ENCODE results near the gene SUSD1. TPM values are rescaled to one million over a fixed set of nuclear protein-coding genes. Genes with fewer than 3 reads are reported as not detected.

The SUSD1 gene
- total RNA-seq, 1 experiment from 2014 or later: 8.1 TPM

DNA sequence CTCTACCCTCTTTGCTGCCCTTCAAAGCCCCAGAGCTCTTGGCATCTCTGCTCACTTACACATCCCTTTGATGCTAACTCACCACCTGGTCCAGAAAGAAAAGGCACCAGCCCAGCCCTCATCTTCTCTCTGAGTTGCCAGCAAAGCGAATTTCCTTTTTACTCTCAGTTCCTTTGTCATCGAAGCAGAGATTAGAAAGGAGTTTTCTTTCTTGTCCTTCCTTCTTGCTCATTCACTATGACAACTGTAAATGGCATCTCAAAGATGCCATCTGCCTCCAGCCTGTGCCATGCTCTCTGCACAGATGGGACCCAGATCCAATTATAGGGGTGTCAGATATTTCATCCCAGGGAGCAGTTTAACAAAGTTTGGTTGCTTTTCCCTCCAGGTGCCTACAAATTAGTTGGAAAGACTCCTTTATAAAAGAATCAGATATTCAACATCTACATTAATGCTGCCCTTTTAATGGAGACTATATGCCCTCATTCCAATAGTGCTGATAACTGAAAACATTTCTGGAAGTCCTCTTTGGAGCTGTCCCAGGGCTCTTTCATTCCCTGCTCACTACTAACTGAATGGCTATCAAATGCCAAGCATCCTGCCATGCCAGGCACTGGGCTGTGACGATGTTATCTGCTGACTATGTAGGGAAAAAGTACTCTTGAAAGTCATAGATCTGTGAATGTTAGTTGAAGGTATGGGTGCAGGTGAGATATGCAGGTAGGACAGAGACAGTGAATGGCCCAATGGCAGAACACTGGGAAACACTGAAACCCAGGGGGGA lies 58.9 kb downstream of the SUSD1 start:
- no peak overlapping the region for H3K23ac ChIP-seq (ENCODE audit: insufficient read length, low read depth, low read length)
- no peak overlapping the region for H4K91ac ChIP-seq (ENCODE audit: insufficient read length, low read depth, low read length)
- no peaks in the 10 kb centered on the region for H3K79me1 ChIP-seq (ENCODE audit: insufficient read depth, low read depth, low read length, poor library complexity, severe bottlenecking)
- no peak overlapping the region for H3K14ac ChIP-seq (ENCODE audit: insufficient read depth, low read length)
- H4K20me1 ChIP-seq (ENCODE audit: control insufficient read depth, insufficient read depth, insufficient read length): no peaks in the 10 kb centered on the region
- no peak overlapping the region for H3K27ac ChIP-seq (ENCODE audit: insufficient read length, low read depth, low read length)
- H4K8ac ChIP-seq (replicated peaks; ENCODE audit: insufficient read length, low read depth, low read length): no peak overlapping the region
- H2BK15ac ChIP-seq (ENCODE audit: low read depth, low read length): no peak overlapping the region
- 0 out of 2 replicates have a peak, but pooled peaks cover 3% of the 10 kb centered on the region for H3K4me1 ChIP-seq (ENCODE audit: insufficient read depth, low read length)
- H3K79me2 ChIP-seq (ENCODE audit: insufficient read depth, low read length): no peaks in the 10 kb centered on the region
- H2BK5ac ChIP-seq (ENCODE audit: insufficient read length, low read length): no peak overlapping the region
- H3K18ac ChIP-seq (ENCODE audit: insufficient read length, low read depth, low read length): no peak overlapping the region
- Mint-ChIP-seq H3K27me3 (ENCODE audit: low read depth) (no peaks in the 10 kb centered on the region), H3K9me3 (no peaks in the 10 kb centered on the region), H3K27ac (no peak overlapping the region), H3K4me1 (peaks cover 22 to 35% of the 10 kb centered on the region in 2 experiments), H3K4me3 (no peak overlapping the region), H3K36me3 (ENCODE audit: insufficient read depth in 1 of 3, low read depth in 3 of 3) (peaks cover 0 to 6% (median 0%) of the 10 kb centered on the region in 3 experiments; a peak in 3 of 7 replicates)
- no peak overlapping the region for H4K5ac ChIP-seq (ENCODE audit: insufficient read length, low read depth, low read length)
- H3K4me2 ChIP-seq (ENCODE audit: insufficient read depth, insufficient read length, low read length): no peak overlapping the region
- no peak overlapping the region for H3T11ph ChIP-seq (ENCODE audit: low read length)
- TF ChIP-seq, protein P1, sequence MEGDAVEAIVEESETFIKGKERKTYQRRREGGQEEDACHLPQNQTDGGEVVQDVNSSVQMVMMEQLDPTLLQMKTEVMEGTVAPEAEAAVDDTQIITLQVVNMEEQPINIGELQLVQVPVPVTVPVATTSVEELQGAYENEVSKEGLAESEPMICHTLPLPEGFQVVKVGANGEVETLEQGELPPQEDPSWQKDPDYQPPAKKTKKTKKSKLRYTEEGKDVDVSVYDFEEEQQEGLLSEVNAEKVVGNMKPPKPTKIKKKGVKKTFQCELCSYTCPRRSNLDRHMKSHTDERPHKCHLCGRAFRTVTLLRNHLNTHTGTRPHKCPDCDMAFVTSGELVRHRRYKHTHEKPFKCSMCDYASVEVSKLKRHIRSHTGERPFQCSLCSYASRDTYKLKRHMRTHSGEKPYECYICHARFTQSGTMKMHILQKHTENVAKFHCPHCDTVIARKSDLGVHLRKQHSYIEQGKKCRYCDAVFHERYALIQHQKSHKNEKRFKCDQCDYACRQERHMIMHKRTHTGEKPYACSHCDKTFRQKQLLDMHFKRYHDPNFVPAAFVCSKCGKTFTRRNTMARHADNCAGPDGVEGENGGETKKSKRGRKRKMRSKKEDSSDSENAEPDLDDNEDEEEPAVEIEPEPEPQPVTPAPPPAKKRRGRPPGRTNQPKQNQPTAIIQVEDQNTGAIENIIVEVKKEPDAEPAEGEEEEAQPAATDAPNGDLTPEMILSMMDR (conservative IDR thresholded peaks at IDR 0.05): no peak
- no peak overlapping the region for H3K56ac ChIP-seq (ENCODE audit: insufficient read length, low read depth, low read length)
- no peak overlapping the region for H2BK120ac ChIP-seq (ENCODE audit: low read depth, low read length, poor library complexity, severe bottlenecking)
- DNase-seq: no peak
- H3K9ac ChIP-seq (ENCODE audit: extremely low read depth, insufficient read length, low read length): no peak overlapping the region
- no peaks in the 10 kb centered on the region for H3K9me3 ChIP-seq (ENCODE audit: control insufficient read depth, low read depth, low read length)
- no peak overlapping the region for H2BK20ac ChIP-seq (ENCODE audit: low read depth, low read length, poor library complexity, severe bottlenecking)
- no peaks in the 10 kb centered on the region for H3K23me2 ChIP-seq (ENCODE audit: insufficient read length, low read depth, low read length, poor library complexity, severe bottlenecking)
- no peak overlapping the region for H2AK5ac ChIP-seq (ENCODE audit: insufficient read length, low read length)
- no CpG with 5 or more reads among the region's 3 CpGs for WGBS (ENCODE audit: extremely low coverage, insufficient read length, low lambda C conversion rate)
- H2AFZ ChIP-seq (ENCODE audit: low read length): no peak overlapping the region
- no peak overlapping the region for H2BK12ac ChIP-seq (ENCODE audit: insufficient read length, low read depth, low read length)
- H3K4ac ChIP-seq (ENCODE audit: low read depth, low read length): no peak overlapping the region
- no peaks in the 10 kb centered on the region for H3K27me3 ChIP-seq (ENCODE audit: insufficient read depth, low read length)
